KMS-11 (cell line): ENCODE results near the gene PYGO2.
"Not testable (repeated sequence)": the region's sequence is repeated elsewhere in the genome, so short reads cannot be mapped to it uniquely, and the experiment has no call there.

Source experiments
- H2AFZ ChIP-seq: fragments of 200-600 bp; sonication (generic); 2 replicates; pipeline ENCODE4 v1.6.1; 2016; ENCODE audit warnings: antibody characterized with exemption, mixed run types, low read depth
- H3K27ac ChIP-seq: fragments of 200-600 bp; sonication (generic); 2 replicates; pipeline ENCODE4 v1.6.1; 2016; ENCODE audit warnings: mild to moderate bottlenecking, mixed run types
- H3K27me3 ChIP-seq: fragments of 200-600 bp; sonication (generic); 2 replicates; pipeline ENCODE4 v1.6.1; 2017; ENCODE audit warnings: mild to moderate bottlenecking, low read depth, mixed run types, moderate library complexity; ENCODE audit not compliant: insufficient read depth
- H3K36me3 ChIP-seq: fragments of 200-600 bp; sonication (generic); 2 replicates; pipeline ENCODE4 v1.6.1; 2017; ENCODE audit warnings: mild to moderate bottlenecking, mixed run types; ENCODE audit not compliant: insufficient read depth
- H3K4me1 ChIP-seq: fragments of 200-600 bp; sonication (generic); 2 replicates; pipeline ENCODE4 v1.6.1; 2016; ENCODE audit warnings: mild to moderate bottlenecking, low read depth, mixed run types; ENCODE audit not compliant: poor library complexity, severe bottlenecking
- H3K4me2 ChIP-seq: fragments of 200-600 bp; sonication (generic); 2 replicates; pipeline ENCODE4 v1.7.0; 2016; ENCODE audit warnings: mild to moderate bottlenecking, mixed run types
- H3K4me3 ChIP-seq: fragments of 200-600 bp; sonication (generic); IDR thresholded peaks from 2 replicates; pipeline ENCODE4 v1.6.1; 2017; ENCODE audit warnings: low read depth, low read length, mixed read lengths; ENCODE audit not compliant: insufficient read depth
- H3K79me2 ChIP-seq: fragments of 200-600 bp; sonication (generic); 2 replicates; pipeline ENCODE4 v1.6.1; 2016; ENCODE audit warnings: low read depth, mixed run types; ENCODE audit not compliant: insufficient read depth
- H3K9ac ChIP-seq: fragments of 200-600 bp; sonication (generic); 2 replicates; pipeline ENCODE4 v1.6.1; 2016; ENCODE audit warnings: mild to moderate bottlenecking, mixed run types
- H4K20me1 ChIP-seq: fragments of 200-600 bp; sonication (generic); 2 replicates; pipeline ENCODE4 v1.6.1; 2016; ENCODE audit warnings: mild to moderate bottlenecking, mixed run types; ENCODE audit not compliant: insufficient read depth
- CTCF ChIP-seq: fragments of 200-600 bp; sonication (generic); conservative IDR thresholded peaks from 2 replicates; pipeline ENCODE4 v1.6.1; 2017; ENCODE audit warnings: low read depth, mild to moderate bottlenecking, antibody characterized with exemption, low read length, moderate library complexity, mixed read lengths

PYGO2 gene

GRCh38 chr1:154912755-154913154 lies 48.8 kb downstream of the PYGO2 start:
- Histone ChIP-seq H3K4me1 (no peaks in the 10 kb centered on the region), H4K20me1 (no peaks in the 10 kb centered on the region), H3K27ac (no peak overlapping the region), H3K4me2 (no peak overlapping the region), H2AFZ (no peak overlapping the region), H3K4me3 (no peak overlapping the region), H3K36me3 (no peaks in the 10 kb centered on the region), H3K9ac (no peak overlapping the region), H3K27me3 (no peaks in the 10 kb centered on the region), H3K79me2 (no peaks in the 10 kb centered on the region)
- no peak for TF ChIP-seq CTCF

- H3K9ac ChIP-seq: no peak overlapping the region
- H3K4me1 ChIP-seq: no peaks in the 10 kb centered on the region
- no peak overlapping the region for H2AFZ ChIP-seq
- no peak overlapping the region for H3K27ac ChIP-seq
- no peaks in the 10 kb centered on the region for H3K27me3 ChIP-seq
- no peak overlapping the region for H3K4me3 ChIP-seq
- H4K20me1 ChIP-seq: no peaks in the 10 kb centered on the region
- no peak overlapping the region for H3K4me2 ChIP-seq
- H3K79me2 ChIP-seq: no peaks in the 10 kb centered on the region
- TF ChIP-seq CTCF: no peak
- no peaks in the 10 kb centered on the region for H3K36me3 ChIP-seq
These were observed 49.7 kb downstream of the PYGO2 start for GRCh38 chr1:154911691-154912550.

GRCh38 chr1:154910851-154911250 lies 50.7 kb downstream of the PYGO2 start:
- Histone ChIP-seq H4K20me1 (no peaks in the 10 kb centered on the region), H3K9ac (no peak overlapping the region), H3K27ac (no peak overlapping the region), H2AFZ (no peak overlapping the region), H3K79me2 (no peaks in the 10 kb centered on the region), H3K27me3 (no peaks in the 10 kb centered on the region), H3K4me2 (no peak overlapping the region), H3K36me3 (no peaks in the 10 kb centered on the region), H3K4me3 (no peak overlapping the region), H3K4me1 (no peaks in the 10 kb centered on the region)
- no peak for TF ChIP-seq CTCF

- Histone ChIP-seq H3K4me2 (no peak overlapping the region), H3K4me1 (no peaks in the 10 kb centered on the region), H4K20me1 (no peaks in the 10 kb centered on the region), H3K36me3 (no peaks in the 10 kb centered on the region), H3K9ac (no peak overlapping the region), H3K27me3 (no peaks in the 10 kb centered on the region; the same call in 1 of the 2 replicates), H3K79me2 (no peaks in the 10 kb centered on the region), H3K4me3 (no peak overlapping the region), H2AFZ (no peak overlapping the region), H3K27ac (no peak overlapping the region)
- TF ChIP-seq CTCF: no peak
These were observed 52.6 kb downstream of the PYGO2 start for GRCh38 chr1:154908937-154909336.

GRCh38 chr1:154908129-154908528 lies 53.5 kb downstream of the PYGO2 start:
- not testable (repeated sequence) for H2AFZ ChIP-seq, H4K20me1 ChIP-seq, H3K4me3 ChIP-seq, H3K9ac ChIP-seq, H3K79me2 ChIP-seq, H3K27ac ChIP-seq, H3K4me1 ChIP-seq, H3K27me3 ChIP-seq, H3K36me3 ChIP-seq, H3K4me2 ChIP-seq
